Measurements from ENCODE around the gene RGSL1. TPM values are rescaled to one million over a fixed set of nuclear protein-coding genes. Genes with fewer than 3 reads are reported as not detected.

Gene RGSL1
- total RNA-seq = not detected in 2 replicates

DNA sequence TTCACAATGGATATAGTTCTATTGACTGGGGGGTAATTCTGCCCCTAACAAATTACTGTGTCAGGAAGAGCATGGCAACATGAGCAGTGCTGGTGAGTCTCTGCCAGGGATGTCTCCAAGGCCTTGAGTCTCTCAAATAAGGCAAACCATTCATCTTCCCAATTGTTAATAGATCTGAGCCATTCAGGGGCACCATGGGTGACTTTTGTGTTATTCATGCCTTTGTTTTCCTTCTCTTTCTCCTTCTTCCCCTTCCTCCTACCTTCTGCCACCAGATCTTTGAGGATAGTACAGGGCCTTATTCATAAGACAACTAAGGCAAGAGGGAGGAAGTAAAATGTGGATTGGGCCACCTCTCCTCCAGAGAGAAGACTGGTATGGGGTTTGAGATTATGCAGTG lies at the start of gene RGSL1:
RGSL1 (plus strand) TSS at position 60 of the 400 bp plus-strand sequence; CDS start at position 80, 20 bp downstream.

DNA sequence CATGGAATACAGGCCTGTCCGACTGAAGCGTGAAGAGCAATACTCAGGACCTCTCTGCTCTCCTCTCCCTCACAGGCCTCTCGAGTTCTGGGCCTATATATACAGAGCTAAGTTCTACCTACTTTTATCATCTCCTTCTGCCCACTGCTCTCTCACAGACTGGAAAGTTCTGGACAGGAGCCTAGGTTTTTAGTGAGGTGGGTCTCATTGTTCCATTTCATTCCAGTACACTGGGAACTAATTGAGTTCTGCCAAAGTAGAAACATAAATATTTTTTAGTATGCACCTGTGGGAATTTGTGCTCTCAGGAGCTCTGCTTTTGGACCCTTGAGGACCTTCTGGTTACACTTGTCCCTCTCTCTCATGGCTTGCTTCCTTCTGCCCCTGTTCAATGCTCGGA lies 49.4 kb upstream of the RGSL1 start, which contains the start of gene TEDDM1:
TEDDM1 (minus strand) TSS at position 101 of the 400 bp plus-strand sequence. CDS start 182 bp downstream, outside the sequence.

DNA sequence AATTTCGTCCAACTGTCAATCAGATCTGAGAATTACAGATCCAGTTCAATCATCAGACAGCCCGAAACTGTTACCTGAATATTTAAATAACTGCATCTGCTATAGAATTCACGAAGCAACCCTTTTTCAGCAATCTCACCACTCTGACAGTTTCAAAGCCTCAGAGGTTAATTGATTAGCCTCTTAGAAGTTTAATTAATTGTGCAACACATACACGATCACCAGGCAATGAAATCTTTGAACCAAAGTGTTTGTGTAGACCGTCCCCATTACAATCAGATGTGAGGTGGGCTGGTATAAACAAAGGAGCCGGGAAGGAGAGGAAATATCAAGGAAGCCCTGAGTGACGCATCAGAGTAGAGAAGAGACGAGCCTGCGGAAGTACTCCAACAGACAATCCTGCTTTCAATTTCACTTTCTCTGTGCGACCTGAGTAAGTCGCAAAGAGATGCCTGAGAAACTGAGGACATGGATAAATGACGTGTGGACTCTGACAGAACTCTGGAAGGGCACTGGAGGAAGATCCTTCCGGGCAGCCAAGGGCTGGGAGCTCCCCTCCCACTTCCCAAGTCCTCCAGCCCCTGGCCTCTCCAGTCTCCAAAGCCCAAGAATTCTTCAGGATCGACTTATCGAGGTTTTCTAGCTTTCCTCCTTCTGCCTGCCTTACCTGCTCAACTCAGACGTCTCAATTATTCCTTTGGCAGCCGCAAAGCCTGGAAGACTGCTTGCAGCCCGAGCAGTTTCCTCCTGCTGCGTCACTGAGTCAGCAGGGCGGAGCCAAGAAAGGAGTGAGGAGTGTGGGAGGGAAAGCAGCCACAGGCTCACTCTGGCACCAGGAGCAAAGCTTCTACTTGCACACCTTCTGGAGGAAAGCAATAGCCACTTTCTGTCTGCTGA lies 138.8 kb downstream of the RGSL1 start, which contains the start of gene RNASEL:
RNASEL (minus strand) TSS at position 757 of the 897 bp plus-strand sequence. CDS start 2,450 bp downstream, outside the sequence.

DNA sequence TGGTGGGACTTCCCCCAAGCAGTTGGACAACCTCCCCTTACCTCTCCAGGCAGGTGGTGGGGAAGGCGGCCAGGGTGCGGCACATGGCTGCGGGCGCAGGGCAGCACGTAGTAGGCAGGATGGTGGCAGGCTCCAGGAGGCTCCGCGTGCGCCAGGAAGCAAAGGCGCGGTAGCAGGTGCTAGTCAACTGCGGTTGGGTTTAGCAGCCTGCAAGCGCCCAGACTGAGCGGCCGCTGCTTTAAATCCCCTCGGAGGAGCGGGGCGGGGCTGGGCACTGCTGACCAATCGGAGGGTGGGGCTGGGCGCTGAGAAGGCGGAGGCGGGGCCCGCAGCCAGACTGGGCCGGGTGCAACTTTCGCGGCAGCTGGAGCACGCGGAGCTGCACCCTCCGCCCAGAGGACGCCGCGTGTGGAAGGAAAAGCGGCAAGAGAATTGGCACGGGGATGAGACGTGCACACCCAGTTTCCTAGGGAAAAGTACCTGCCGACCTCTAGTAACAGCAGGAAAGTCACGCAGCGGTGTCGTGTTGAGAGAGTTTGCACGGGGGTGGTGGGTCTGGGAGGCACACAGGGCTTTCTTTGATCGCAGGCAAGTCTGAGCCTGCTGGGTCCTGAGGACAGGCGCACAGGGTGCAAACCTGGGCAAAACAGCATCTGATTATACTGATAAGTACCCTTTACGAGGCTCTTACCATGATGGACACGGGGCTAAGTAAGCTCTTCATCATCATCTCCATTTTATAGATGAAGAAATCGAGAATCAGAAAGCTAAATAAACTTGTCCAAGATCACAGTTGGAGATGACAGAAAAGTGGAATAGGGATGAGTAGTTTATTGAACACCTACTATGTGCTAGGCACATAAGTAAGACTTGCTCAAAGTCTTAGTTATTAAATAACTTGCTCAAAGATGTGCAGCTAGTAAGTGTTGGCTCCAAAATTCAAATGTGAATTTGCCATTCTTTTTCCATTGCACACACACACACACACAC lies 154.5 kb downstream of the RGSL1 start, which contains the start of gene RGS16:
RGS16 (minus strand) TSS at position 215 of the 990 bp plus-strand sequence; CDS start at position 85, 130 bp downstream.

Small RNA genes lying within 50 kb of the gene (small RNA-seq; reads per million reads assigned to genes)
- not detected for gene RF00017

Other genes starting within 250 kb of the RGSL1 start
- 320 and 394 TPM in 2 replicates for gene GLUL, start 58.4 kb upstream of the RGSL1 start, total RNA-seq
- gene TEDDM1, start 49.5 kb upstream of the RGSL1 start, total RNA-seq = not detected in 2 replicates
- gene RNASEL, start 139.1 kb downstream of the RGSL1 start, total RNA-seq = 13.2 and 13.9 TPM in 2 replicates
- 17.2 and 18.8 TPM in 2 replicates for gene RGS16, start 154.2 kb downstream of the RGSL1 start, total RNA-seq
- 0.78 and 1.5 TPM in 2 replicates for gene RGS8, start 234.4 kb downstream of the RGSL1 start, total RNA-seq

Data from articular chondrocyte of knee joint (primary cell).